ENCODE data around the gene DIPK2A. TPM values are rescaled to one million over a fixed set of nuclear protein-coding genes. Genes with fewer than 3 reads are reported as not detected.

Gene DIPK2A
- total RNA-seq, 6 donors from 2014 or later = 15.7 to 73.6 (median 28.0) TPM

- ATAC-seq (ENCODE audit: low FRiP score in 2 of 2) = no peak
- TF ChIP-seq EP300 (IDR thresholded peaks at IDR 0.05) (no peak), POLR2AphosphoS5 (IDR thresholded peaks at IDR 0.05) (no peak), POLR2A (IDR thresholded peaks at IDR 0.05) (no peak), CTCF (IDR thresholded peaks at IDR 0.05) (no peak)
- Histone ChIP-seq H3K36me3 (no peaks in the 10 kb centered on the region), H3K4me1 (no peaks in the 10 kb centered on the region), H3K9me3 (no peaks in the 10 kb centered on the region), H3K27me3 (no peaks in the 10 kb centered on the region), H3K4me3 (no peak overlapping the region), H3K27ac (no peak overlapping the region)
- peak in 1 of 2 donors; percentile 24 for DNase-seq
- WGBS, 2 donors = 73 to 77% methylated on average over 6 of the region's 6 CpGs
Observed at GRCh38 chr3:143963946-143964345, 7.7 kb upstream of the DIPK2A start.

- Histone ChIP-seq H3K27ac (peak overlapping the region; percentile 94 to 97 (median 97)), H3K4me3 (peak overlapping the region; percentile 52 to 92 (median 72)), H3K27me3 (no peaks in the 10 kb centered on the region), H3K4me1 (peaks cover 13 to 17% (median 14%) of the 10 kb centered on the region in 4 donors), H3K9me3 (no peaks in the 10 kb centered on the region), H3K36me3 (no peaks in the 10 kb centered on the region)
- TF ChIP-seq POLR2AphosphoS5 (IDR thresholded peaks at IDR 0.05) (peak in 1 of 2 donors; percentile 5), EP300 (IDR thresholded peaks at IDR 0.05) (no peak), CTCF (IDR thresholded peaks at IDR 0.05) (peak in 3 of 6 experiments; percentile 32 to 44 (median 38))
- DNase-seq (peak; percentile 59 to 90), ATAC-seq (ENCODE audit: low FRiP score in 2 of 2) (peak; percentile 22 to 41)
- WGBS, 2 donors = 0% methylated on average over 25 to 35 of the region's 37 CpGs
Observed at GRCh38 chr3:143970773-143971358, 757 bp upstream of the DIPK2A start.

GRCh38 chr3:143972155-143972504 is 507 bp downstream of the DIPK2A start:
- Histone ChIP-seq H3K4me3 (peak overlapping the region; percentile 52 to 92 (median 72)), H3K4me1 (peaks cover 19 to 26% (median 23%) of the 10 kb centered on the region in 4 donors), H3K27ac (peak overlapping the region; percentile 94 to 97 (median 97)), H3K27me3 (no peaks in the 10 kb centered on the region), H3K9me3 (no peaks in the 10 kb centered on the region), H3K36me3 (no peaks in the 10 kb centered on the region)
- DNase-seq (no peak), ATAC-seq (ENCODE audit: low FRiP score in 2 of 2) (no peak)
- WGBS, 2 donors = 0% methylated on average over 16 to 23 of the region's 42 CpGs
- TF ChIP-seq POLR2A (IDR thresholded peaks at IDR 0.05) = no peak
- TF ChIP-seq EP300 (IDR thresholded peaks at IDR 0.05) = no peak
- no peak for TF ChIP-seq CTCF (IDR thresholded peaks at IDR 0.05)
- TF ChIP-seq POLR2AphosphoS5 (IDR thresholded peaks at IDR 0.05) = no peak

GRCh38 chr3:143972505-143973258 is 1.1 kb downstream of the DIPK2A start:
- TF ChIP-seq POLR2AphosphoS5 (IDR thresholded peaks at IDR 0.05) (no peak), CTCF (IDR thresholded peaks at IDR 0.05) (peak in 5 of 6 experiments; percentile 10 to 47 (median 42))
- H3K36me3 ChIP-seq = no peaks in the 10 kb centered on the region
- 0 to 1% methylated on average over 8 to 24 of the region's 83 CpGs for WGBS, 2 donors
- H3K4me1 ChIP-seq = peaks cover 20 to 27% (median 24%) of the 10 kb centered on the region in 4 donors
- peak overlapping the region; percentile 52 to 92 (median 72) for H3K4me3 ChIP-seq
- no peaks in the 10 kb centered on the region for H3K9me3 ChIP-seq
- peak; percentile 88 to 95 for DNase-seq
- peak; percentile 62 to 72 for ATAC-seq (ENCODE audit: low FRiP score in 2 of 2)
- H3K27me3 ChIP-seq = no peaks in the 10 kb centered on the region
- H3K27ac ChIP-seq = peak overlapping the region; percentile 94 to 97 (median 97)
